Activated T-cell treated with anti-CD3 and anti-CD28 coated beads for 4 hours (primary cell): ENCODE results near the gene MYADML2.
"Not testable (repeated sequence)": the region's sequence is repeated elsewhere in the genome, so short reads cannot be mapped to it uniquely, and the experiment has no call there.

ENCODE experiments used
- DNase-seq: peaks from one replicate; pipeline ENCODE4 v3.0.0-alpha.2; 2020

Gene MYADML2

DNA sequence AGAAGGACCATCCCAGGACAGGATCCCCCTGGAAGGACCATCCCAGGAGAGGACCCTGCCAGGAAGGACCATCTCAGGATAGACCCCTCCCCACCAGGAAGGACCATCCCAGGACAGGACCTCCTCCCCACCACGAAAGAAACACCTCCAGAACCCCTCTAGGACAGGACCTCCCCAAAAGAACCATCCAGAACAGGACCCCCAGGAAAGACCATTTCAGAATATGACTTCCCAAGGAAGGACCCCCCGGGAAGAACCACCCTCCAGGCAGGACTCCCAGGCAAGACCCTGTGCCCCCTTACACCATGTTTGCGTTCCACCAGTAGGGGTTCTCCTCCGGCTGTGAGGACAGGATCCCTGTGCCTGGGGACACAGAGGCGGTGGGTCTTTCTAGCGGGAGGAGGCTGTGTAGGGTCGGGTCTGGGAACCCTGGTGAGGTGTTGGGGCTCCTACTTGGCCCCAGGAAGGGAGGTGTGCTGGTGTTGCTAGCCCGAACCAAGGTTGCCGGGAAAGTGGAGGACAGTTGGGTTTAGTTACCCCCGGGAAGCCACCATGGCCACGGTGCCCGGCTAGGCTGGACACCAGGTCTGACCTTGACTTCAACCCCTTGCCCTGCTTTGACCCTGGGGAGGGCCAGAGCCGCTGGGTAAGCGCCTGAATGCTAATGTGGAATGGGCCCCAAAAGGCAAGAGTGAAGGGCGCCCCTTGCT is 11.8 kb upstream of the MYADML2 start:
- DNase-seq, result no peak

DNA sequence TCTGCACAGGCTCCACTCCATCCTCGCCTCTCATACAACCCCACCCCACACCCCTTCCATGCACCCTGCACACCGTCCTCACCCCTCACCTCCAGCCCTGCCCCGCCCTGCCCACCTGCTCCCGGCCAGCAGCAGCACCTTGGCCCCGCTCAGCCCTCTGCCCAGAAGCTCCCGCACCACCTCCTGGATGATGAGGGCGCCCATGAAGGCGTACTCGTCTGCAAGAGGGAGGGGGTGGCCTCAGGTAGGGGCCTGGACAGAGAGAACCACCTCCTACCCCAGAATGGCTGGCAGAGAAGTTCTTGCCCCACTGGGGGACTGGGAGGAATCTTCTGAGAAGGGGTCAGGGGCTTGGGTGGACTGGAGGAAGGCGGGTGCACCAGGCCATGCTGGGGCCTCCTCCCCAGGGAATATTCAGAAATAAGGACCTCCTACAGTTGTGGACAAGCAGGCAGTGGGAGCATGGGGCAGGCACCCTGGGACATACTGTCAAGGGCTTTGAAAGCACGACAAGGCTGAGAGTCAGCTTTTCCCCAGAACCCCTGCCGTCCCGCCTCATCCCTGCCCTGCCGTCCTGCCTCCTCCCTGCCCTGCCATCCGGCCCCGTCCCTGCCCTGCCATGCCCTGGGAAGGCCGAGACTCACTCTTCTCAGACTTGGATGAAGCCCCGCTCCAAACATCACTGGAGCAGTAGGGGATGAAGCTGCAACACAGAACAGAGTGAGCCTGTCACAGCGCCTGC is 10.8 kb upstream of the MYADML2 start:
- no peak for DNase-seq

DNA sequence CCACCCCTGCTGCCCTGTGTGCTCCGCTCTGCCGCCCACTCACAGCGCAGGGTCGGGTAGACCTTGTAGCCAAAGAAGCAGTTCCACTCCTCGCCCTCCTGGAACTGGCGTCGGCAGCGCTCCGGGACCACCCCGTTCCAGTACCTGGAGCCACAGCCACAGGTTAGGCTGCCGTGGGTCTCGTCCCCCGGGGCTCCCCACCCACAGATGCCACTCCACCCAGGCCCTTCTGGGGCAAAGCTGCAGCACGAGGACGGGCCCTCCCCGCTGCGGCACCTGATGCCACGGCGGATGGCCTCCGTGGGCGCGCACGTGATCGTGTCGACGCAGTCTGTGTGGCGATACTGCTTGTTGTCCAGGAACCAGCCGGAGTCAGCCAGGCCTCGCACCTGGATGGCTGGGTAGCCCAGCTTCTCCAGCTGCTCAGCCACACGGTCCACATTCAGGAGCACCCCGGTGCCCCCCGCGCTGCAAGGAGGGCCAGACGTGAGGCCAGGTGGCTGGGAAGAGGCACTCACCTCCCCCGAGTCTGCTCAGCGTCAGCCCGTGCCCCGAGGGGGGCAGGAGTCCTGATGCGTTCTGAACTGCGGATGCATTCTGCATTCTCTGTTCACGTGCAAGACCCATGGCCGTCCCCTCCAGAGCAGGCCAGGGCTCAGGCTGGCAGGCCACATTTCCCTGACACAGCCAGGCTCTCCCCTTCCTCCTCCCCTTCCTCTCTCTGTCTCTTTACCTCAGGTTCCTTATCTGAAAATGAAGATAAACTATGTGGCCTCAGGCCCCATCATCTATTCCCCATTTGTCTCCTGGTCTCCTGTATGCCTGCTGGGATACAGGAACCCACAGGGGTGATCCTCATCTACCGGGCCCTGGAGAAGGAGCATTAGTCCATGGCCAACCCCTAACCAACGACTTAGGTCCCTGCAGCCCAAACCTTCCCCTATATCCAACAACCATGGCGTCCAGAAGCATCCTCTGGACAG is 9.9 kb upstream of the MYADML2 start:
- no peak for DNase-seq

DNA sequence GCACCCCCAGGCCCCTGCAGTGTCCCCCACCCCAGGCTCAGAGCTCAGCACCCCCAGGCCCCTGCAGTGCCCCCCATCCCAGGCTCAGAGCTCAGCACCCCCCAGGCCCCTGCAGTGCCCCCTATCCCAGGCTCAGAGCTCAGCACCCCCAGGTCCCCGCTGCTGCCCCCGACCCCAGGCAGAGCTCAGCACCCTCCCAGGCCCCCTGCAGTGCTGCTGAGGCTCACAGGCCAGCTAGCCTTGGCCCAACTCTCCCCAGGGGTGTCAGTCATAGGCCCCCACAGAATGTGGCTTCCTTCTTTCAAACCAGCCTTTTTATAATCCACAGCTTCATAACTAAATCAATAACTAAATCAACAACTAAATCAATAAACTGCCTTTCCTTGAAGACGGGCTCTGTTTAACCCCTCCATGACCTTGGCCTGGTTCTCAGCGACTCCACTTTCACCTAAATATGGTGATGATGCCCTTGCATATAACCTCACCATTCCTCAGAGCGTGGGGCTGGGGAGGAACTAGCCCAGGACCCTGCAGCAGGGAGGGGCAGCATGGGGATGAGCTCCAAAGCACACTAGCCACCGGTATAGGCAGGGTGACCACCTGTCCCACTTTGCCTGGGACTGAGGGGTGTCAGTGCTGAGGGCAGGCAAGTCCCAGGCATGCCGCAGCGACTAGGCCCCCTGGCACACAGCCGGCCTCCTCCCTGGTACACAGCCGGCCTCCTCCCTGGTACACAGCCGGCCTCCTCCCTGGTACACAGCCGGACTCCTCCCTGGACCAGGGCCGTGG is 8.9 kb upstream of the MYADML2 start:
- no peak for DNase-seq

DNA sequence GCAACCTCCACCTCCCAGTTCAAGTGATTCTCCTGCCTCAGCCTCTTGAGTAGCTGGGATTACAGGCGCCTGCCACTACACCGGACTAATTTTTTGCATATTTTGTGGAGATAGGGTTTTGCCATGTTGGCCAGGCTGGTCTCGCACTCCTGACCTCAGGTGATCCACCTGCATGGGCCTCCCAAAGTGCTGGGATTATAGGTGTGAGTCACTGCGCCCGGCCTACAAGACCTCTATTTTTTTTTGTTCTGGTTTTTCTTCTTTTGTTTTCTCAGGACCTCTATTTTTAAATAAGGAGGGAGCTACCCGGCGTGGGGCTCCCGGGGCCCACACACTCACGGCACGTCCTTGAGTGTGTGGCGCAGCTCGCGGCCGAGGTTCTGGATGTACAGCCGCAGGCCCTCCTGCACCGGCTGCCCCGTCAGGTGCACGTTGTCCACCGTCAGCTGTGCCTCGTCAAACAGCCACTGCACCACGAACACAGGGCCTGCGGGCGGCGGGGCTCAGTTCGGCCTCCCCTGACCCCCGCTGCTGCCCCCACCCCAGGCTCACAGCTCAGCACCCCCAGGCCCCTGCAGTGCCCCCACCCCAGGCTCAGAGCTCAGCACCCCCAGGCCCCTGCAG is 8.1 kb upstream of the MYADML2 start:
- DNase-seq, result no peak

DNA sequence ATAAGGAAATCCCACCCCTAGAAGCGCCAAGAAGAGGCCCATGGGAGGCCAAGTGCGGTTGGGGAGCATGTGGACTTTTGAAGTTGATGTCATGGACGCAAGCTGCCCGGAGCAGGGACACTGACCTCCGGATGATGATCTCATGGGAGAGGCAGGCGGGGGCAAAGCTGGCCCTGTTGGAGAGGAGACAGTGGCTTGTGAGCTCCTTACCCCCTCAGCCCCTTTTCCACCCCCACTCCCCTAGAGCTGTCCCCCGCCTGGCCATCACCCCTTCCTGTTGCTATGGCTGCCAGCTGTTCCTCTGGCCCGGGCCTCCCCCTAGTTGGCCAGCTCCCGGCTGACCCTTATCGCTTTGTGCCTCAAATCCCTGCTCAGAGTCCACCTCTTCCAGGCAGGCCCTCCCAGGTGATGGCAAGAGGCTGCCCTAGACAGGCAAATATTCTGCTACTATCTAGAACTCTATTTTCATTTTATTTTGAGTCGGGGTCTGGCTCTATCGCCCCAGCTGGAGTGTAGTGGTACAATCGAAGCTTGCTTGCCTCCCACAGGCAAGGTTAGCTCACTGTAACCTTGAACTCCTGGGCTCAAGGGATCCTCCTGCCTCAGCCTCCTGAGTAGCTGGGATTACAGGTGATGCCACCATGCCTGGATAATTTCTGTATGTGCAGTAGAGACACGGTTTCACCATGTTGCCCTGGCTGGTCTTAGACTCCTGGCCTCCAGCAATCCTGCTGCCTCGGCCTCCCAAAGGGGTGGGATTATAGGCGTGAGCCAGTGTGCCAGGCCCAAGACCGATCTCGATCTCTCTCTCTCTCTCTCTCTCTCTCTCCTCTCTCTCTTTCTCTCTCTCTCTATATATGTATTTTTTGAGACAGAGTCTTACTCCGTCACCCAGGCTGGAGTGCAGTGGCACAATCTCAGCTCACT is 7.4 kb upstream of the MYADML2 start:
- DNase-seq, result no peak

DNA sequence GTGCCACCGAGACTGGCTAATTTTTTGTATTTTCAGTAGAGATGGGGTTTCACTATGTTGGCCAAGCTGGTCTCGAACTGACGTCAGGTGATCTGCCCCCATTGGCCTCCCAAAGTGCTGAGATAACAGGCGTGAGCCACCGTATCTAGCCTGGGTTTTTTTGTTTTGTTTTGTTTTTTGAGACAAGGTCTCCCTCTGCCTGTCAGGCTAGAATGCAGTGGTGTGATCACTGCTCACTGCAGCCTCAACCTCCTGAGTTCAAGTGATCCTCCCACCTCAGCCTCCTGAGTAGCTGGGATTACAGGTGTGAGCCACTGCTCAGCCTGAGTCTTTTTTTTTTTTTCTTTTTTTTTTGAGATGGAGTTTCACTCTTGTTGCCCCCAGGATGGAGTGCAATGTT is 6.4 kb upstream of the MYADML2 start:
- DNase-seq, result not testable (repeated sequence)

DNA sequence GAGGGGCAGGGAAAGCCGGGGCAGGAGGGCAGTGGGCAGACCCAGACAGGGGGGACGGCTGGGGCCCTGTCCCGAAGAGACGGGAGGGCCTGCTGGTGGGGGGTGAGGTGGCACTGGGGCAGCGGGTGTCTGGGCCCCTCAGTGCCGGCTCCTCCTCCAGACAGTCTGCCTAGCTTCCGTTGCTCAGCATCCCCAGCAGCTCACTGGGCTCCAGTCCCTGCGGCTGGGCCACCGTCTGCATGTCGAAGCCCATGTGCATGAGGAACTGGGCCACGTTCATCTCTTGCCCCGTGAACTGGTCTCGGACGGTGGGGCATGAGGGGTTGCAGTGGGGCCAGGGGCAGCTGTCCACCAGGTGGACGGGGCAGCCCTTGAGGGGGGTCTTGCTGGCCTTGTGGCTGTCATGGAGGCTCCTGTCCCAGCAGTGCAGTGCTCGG is 5.8 kb upstream of the MYADML2 start:
- DNase-seq, result no peak

DNA sequence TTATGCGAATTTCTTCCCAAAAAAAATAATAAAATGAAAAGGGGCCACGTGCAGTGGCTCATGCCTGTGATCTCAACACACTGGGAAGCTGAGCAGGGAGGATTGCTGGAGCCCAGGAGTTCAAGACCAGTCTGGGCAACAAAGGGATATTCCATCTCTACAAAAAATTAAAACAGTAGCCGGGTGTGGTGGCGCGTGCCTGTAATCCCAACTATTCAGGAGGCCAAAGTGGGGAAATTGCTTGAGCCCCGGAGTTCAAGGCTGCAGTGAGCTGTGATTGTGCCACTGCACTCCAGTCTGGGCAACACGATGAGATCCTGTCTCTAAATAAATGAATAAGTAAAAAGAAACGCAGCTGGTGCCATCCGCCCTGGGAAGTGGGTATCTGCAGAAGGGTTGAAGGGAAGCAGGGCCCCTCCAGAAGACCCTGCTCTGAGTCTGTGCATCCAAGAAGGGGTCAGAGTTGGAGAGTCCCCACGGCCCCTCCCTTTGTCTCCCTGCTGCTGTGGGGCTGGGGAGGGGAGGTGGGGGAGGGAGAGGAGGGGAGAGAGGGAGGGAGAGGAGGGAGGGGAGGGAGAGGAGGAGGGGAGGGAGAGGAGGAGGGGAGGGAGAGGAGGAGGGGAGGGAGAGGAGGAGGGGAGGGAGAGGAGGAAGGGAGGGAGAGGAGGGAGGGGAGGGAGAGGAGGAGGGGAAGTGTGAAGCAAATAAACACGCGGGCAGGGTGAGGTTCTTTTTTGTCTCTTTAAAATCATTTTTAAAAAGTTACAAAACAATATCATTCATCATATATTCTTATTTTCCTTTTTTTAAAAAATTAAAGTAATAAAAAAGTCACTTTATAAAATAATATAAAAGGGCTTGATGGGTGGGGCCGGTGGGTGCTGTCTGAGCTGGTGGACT is 5.0 kb upstream of the MYADML2 start:
- DNase-seq, result no peak

DNA sequence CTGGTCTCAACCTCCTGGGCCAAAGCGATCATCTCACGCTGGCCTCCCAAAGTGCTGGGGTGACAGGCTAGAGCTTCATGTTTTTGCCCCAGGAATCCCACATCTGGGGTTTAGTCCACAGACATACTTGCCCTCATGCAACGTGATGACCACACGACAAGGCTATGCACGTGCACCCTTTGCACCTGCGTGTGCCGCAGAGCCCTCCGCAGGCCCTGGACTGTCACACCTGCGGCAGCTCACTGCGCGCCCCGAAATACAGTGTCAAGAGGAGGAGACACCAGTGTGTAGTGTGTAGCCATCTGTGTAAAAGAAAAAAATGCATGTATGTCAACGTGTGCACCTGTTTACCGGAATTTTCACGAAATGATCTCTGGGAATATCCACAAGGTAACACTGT is 3.5 kb upstream of the MYADML2 start:
- DNase-seq, result no peak

DNA sequence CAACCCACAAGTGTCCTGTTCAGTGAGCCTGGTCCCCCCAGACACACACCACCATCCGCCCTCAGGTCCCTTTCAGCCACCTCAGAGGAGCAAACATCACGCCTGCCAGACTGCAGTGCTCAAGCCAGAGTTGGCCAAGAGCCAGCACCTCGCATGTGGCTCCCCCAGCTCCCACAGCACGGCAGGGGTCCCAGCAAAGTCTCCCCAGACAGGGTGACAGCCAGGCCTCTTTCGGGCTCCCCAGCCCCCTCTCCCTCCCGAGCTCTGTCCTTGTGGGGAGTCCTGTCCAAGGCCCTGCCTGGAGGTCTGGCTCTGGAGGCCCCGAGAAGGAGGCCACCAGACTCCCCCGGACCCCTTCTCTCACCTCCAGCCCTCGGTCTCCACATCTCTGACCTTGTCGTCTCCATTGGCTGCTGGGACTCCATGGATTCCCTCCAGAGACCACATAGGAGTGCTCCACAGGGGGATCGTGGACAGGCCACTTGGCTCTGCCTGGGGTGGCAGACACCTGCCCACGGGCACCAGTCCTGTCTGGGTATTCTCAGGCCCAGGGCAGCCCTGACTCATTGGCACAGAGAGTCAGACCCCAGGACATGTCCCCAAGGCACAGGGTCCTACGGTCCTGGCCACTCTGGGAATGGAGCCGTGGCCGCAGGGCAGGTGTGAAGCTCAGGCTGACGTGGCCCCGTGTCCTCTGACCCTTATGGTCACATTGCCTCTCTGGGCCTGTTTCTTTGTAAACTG is 1.8 kb upstream of the MYADML2 start:
- no peak for DNase-seq

DNA sequence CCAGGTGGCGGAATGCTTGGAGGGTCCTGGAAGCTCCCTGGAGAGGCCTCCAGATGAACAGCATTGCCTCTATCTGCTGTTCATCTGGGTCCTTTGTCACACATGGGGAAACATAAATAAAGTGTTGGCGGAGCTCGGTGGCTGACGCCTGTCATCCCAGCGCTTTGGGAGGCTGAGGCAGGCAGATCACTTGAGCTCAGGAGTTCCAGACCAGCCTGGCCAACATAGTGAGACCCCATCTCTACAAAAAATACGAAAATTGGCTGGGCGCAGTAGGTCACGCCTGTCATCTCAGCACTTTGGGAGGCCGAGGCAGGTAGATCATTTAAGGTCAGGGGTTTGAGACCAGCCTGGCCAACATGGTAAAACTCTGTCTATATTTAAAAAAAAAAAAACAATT is 2.2 kb downstream of the MYADML2 start:
- no peak for DNase-seq

DNA sequence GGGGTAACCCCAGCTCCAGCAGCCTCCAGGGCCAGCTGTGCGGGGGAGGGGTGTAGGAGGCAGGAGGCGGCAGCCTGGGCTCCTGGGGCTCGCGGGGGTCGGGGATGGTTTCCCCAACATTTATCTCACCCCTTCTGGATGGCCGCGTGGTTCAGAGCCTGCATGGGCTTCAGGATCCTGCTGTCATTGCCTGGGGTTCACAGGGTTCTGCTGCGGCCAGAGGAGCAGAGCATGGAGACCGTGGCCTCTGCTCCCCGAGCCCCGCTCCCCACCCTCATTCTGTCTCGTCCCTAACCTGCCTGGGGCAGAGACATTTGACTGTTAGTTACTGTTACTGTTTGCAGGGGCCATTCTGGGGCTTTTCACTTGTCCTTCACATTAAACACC is 4.9 kb downstream of the MYADML2 start:
- no peak for DNase-seq

DNA sequence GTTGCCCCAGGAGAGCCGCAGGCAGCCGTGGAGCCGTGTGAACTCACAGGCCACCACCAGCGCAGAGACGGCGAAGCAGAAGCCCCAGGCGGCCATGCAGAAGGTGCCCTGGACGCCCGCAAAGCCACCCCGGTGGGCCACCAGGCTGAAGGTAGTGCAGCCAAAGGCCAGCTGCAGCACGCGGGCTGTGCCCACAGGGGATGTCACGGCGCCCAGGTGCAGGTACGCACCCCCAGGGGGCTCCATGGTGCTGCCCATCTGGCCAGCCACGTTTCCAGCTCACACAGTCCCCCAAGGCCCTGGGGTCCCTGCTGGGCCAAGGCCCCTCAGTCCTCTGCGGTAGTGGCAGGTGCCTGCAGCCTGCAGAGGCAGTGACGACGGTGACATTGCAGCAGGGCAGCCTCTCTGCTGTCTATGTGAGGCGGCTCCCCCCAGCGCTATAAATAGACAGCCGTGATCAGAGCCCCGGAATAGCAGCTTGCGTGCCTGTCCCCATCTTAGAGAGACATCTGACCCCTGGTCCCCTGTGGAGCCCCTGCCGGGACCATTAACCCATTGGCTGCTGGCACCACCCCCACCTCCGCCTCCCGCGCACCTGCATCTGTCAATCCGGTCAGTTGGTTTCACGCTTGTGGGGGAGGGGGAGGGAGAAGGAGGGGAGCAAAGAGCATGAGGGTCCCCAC is 5.4 kb downstream of the MYADML2 start:
- DNase-seq, result no peak

DNA sequence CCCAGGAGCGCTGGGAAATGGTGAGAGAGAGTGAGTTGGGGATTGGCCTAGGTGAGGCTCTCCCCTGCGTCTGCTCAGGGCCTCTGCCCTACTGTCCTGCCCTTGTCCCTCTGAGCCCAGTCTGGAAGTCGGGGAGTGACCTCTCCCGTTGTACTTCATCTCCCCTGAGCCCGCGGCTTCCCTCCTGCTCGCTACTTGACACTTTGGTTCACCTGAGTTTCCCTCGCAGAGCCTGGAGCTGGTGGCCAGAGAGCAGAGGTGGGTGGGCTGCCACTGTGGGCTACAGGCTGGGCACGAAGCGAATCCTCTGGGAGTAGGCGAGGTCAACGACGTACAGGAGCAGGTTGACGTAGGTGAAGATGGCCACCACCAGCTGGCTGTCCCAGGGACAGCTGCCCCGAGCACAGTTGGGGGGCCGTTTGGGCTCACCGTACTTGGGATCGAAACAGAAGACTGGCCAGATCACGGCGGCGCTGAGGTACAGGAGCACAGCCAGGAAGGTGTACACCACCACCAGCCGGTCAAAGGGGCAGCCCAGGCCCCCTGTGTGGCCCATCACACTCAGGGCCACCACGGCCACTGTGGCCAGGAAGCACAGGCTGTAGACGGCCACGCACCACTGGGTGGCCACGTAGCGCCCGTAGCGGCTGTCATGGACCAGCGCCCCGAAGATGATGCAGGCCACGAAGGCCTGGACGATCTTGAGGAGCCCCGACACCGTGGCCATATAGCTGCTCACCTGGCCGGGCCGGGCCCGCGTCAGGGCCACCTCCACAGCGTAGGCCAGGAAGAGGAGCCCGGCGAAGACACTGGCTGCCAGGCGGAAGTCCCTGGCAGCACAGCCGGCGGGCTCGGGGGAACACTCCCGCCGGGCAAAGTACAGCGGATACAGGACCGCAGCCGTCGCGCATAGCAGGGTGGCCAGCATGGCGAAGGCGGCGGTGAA is 6.2 kb downstream of the MYADML2 start:
- DNase-seq, result no peak

DNA sequence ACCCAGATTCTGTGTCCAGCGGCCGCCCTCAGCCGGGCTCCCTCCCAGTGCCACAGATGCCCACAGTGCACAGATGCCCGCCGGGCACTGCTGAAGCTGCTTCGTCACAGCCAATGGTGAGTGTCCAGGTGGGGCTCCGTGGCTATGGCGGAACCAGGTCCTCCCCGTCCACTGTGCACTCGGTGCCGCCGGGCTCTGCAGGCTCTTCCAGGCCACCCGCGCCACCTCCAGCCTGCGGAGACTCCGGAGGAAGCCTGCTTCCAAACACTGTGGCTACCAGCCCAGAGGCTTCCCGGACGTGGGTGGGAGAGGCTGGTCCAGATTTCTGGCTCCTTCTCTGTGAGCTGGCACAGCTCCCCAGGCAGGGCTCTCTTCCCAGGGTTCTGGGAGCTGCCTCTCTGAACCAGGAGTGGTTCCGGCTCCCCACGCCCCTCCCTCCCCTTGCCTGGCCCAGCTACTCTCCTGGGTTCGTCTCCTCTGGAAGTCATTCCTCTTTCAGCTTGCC is 7.1 kb downstream of the MYADML2 start:
- no peak for DNase-seq

DNA sequence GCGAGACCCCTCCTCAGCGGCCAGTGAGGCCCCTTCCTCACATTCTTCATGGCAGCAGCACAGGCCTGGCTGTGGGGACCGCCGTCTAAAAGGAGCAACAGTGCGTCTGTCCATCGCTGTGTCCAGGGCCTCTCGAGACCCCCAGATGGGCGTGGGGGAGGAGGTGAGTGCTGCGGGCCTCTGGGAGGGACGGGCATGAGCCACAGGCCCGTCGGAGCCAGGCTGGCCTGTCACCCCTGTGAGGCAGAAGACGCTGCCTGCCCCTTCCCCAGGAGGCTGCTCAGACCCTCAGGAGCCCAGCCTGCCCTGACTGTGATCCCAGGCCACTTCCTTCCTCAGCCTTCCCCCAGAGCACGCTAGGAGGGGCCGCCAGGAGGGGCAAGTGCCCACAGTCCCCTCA is 7.8 kb downstream of the MYADML2 start:
- no peak for DNase-seq
